ENCODE data around the gene KCNK1. TPM values are rescaled to one million over a fixed set of nuclear protein-coding genes. Genes with fewer than 3 reads are reported as not detected.

Gene KCNK1
- total RNA-seq, 1 experiment from 2014 or later, result 0.13 TPM

DNA sequence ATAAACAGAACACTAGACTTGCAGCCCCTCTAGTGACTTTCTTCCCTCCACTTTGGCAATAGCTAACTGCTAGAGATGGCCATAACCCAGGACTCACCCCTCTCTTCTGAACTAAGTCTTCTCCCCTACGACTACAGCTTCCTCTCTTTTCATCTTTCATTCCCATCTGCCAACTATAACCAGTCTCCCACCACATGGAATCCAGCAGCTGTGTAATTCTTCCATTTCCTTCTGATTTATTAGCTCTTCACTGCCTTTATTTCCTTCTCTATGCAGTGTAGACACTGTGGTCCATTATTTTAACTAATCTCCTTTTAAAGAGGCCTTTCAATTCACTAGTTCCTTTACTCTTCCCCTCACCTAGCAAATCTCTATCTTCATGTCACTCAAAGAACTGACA is 13.4 kb upstream of the KCNK1 start:
- DNase-seq (ENCODE audit: low read depth, low spot score) (no peak), ATAC-seq (no peak)
- no TSS peak for BruUV-seq (replicated peaks)
- H3K27me3 ChIP-seq (ENCODE audit: control insufficient read depth, insufficient read depth, low read length), result peaks cover 11% of the 10 kb centered on the region
- no peak for TF ChIP-seq SIN3A (IDR thresholded peaks at IDR 0.05; ENCODE audit: borderline replicate concordance, insufficient read depth, low read depth, low read length)
- TF ChIP-seq REST (IDR thresholded peaks at IDR 0.05; ENCODE audit: insufficient read depth in 1 of 2, low read depth in 2 of 2, low read length in 1 of 2), result no peak
- no peak for TF ChIP-seq TCF7L2 (IDR thresholded peaks at IDR 0.05; ENCODE audit: low read depth, low read length)
- no peaks in the 10 kb centered on the region for H3K4me1 ChIP-seq (ENCODE audit: control insufficient read depth, insufficient read depth, low read length)
- no peak overlapping the region for H3K4me3 ChIP-seq (ENCODE audit: low read depth in 2 of 2, low read length in 2 of 2)
- no peak overlapping the region for H3K27ac ChIP-seq (ENCODE audit: low read length)
- intact Hi-C loops (cut with micrococcal nuclease; ENCODE audit: unreplicated experiment), result no loop called here
- no peaks in the 10 kb centered on the region for H3K36me3 ChIP-seq (ENCODE audit: control insufficient read depth, insufficient read depth, low read length)
- CTCF ChIA-PET, result no interaction called here
- in situ Hi-C loops (cut with HindIII; ENCODE audit: low pct_unique_long_range_greater_than_20kb, low sequenced_read_pairs), result no loop called here
- POLR2A ChIA-PET, result no interaction called here
- no peaks in the 10 kb centered on the region for H3K9me3 ChIP-seq (ENCODE audit: control insufficient read depth, insufficient read depth, low read depth, low read length)

DNA sequence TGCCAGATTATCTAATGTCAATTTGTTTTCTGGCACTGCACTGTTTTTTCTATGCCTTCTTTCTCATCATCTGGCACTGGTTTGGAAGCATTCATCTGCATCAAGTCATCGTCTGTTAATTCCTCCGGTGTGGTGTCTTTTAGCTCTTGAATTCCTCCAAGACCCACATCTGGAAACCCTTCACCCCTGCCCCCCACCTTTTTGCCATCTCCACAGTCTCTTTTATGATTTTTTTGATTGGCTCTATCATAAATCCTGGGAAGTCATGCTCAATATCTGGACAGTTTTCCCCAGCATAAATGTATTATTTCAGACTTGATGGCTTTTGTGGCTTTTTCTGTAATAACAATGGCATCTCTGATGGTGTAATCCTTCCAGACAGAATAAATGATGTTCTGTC is 10.4 kb upstream of the KCNK1 start:
- ChIA-PET POLR2A (no interaction called here), CTCF (no interaction called here)
- no TSS peak for BruUV-seq (replicated peaks)
- ATAC-seq (no peak), DNase-seq (ENCODE audit: low read depth, low spot score) (no peak)
- no peaks in the 10 kb centered on the region for H3K9me3 ChIP-seq (ENCODE audit: control insufficient read depth, insufficient read depth, low read depth, low read length)
- intact Hi-C loops (cut with micrococcal nuclease; ENCODE audit: unreplicated experiment), result no loop called here
- in situ Hi-C loops (cut with HindIII; ENCODE audit: low pct_unique_long_range_greater_than_20kb, low sequenced_read_pairs), result no loop called here
- no peak overlapping the region for H3K4me3 ChIP-seq (ENCODE audit: low read depth in 2 of 2, low read length in 2 of 2)
- no peaks in the 10 kb centered on the region for H3K4me1 ChIP-seq (ENCODE audit: control insufficient read depth, insufficient read depth, low read length)
- H3K27ac ChIP-seq (ENCODE audit: low read length), result no peak overlapping the region
- H3K36me3 ChIP-seq (ENCODE audit: control insufficient read depth, insufficient read depth, low read length), result no peaks in the 10 kb centered on the region
- H3K27me3 ChIP-seq (ENCODE audit: control insufficient read depth, insufficient read depth, low read length), result peaks cover 11% of the 10 kb centered on the region
- no peak for TF ChIP-seq CTCF (IDR thresholded peaks at IDR 0.05)
- no peak for TF ChIP-seq SIN3A (IDR thresholded peaks at IDR 0.05; ENCODE audit: borderline replicate concordance, insufficient read depth, low read depth, low read length)
- TF ChIP-seq POLR2AphosphoS5 (IDR thresholded peaks at IDR 0.05; ENCODE audit: low read depth, low read length), result no peak
- no peak for TF ChIP-seq TCF7L2 (IDR thresholded peaks at IDR 0.05; ENCODE audit: low read depth, low read length)
- TF ChIP-seq REST (IDR thresholded peaks at IDR 0.05; ENCODE audit: insufficient read depth in 1 of 2, low read depth in 2 of 2, low read length in 1 of 2), result no peak

All from Panc1 (cell line).